Inflammatory macrophage (primary cell): Measurements from ENCODE around the gene ATXN7L1.
A peak's percentile ranks its signal among the peaks of the same experiment; 100 is the strongest.

ENCODE experiments used
- DNase-seq, 2 donors: peaks; one replicate each; pipeline ENCODE4 v3.0.0-alpha.2; 2020 to 2022

Gene ATXN7L1

DNA sequence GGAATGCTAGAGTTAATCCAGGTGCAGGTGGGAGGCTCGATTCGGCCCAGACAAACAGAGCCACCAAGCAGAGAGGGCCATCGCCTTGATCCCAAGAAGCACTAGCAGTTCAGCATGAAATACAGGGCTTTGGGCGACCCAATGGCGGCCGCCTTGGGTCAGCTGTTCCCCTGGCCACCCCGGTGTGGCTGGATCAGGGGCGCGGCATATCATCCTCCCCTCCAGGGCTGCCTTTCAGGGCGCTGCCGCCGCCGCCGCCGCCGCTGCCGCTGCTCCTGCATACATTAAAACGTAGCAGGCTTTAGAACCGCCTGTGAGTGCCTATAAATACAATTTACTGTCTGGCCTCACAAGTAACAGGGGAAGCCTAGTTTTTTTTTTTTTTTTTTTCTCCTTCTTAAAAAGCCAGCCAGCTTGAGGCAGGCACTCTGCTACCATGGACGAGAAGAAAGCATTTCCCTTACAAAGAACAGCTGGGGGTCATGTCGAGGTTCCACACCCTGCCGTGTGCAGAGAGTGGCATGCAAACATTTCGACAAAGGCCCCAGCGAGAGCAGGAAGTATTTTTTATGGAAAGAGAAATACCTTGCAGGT, 237.4 kb downstream of the ATXN7L1 start:
- no peak for DNase-seq

DNA sequence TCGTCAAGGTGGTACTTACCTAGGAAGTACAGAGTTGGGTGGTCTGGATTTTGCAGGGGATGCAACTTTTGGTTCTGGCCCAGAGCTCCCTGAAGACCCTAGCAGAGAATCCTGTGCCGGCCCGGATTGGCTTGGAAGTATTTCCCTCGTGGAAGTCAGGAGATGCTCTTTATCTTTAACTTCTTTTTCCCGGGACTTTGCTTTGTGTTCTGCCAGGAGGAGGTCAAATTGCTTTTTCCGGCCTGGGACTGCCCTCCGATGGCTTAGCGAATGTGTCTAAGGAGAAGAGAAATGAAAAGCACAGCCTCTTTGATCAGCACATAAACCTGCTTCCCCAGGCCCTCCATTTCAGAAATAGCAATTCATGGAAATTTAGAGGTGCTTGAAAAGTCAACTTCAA, 238.1 kb downstream of the ATXN7L1 start:
- DNase-seq = no peak

DNA sequence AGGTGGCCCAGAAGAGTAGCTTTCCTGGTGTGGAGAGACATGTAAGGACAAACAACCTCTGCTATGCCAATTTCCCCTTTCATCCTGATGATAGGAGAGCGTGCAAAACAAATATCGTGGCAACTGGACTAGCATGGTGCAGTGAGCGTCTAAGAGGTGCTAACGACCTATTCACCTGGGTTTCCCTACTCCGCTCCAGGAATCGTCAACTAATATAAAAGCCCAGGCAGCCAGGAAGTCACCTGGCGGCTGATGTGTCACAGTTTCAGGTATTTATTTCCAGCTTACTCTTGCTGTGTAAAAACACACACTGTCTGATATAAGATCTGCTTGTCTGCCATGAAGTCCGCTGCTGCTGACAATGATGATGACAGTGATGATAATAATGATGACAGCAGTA, 238.6 kb downstream of the ATXN7L1 start:
- DNase-seq = no peak

DNA sequence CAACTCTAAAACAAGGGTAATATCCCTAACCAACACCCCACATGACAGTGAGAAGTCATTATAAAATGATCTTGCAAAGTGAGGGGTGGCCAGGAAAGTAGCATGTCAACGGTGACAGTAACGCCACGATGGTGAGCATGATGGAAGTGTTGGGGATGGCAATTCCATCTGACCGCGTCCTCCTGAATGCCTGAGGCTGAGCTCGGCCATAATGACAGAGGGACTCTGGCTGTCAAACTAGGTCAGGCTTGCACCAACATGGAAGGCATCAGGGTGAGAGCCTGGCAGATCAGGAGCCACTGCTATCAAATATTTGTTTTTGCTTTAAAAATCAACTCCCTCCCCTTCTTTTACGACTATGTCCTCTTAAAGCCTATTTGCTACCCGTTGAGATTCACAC, 239.4 kb downstream of the ATXN7L1 start:
- DNase-seq = no peak

DNA sequence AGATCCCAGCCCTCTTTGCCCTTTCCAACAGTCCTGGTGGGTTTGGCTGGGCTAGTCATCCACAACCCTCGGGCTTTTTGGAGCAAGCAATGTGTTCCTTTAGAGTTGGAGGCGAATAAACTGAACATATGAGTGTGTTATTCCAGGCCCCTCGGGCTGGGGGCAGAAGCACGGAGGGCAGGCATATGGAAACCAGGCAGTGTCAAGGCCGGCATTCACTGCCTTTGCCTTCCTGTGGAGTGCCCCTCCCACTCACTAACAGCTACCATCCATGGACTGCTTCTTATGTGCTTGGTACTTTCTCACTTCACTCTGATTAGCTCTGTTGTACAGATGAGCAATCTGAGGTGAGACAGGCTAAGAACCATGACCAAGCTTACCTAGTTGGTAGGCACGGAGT, 241.2 kb downstream of the ATXN7L1 start:
- no peak for DNase-seq

DNA sequence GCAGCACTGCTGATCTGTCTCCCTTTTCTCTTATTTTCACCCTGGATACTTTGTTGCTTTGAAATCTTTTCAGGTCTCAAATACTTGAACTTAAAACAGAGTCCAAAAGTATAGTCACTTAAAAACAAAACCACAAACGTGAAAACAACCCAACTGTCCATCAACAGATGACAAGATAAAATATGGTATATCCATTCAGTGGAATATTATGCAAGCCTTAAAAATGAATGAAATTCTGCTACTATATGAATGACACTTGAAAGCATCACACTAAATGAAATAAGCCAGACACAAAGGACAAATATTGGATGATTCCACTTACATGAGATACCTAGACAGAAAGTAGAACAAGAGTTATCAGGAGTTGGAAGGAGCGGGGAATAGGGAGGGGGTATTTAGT, 250.4 kb downstream of the ATXN7L1 start:
- no peak for DNase-seq

DNA sequence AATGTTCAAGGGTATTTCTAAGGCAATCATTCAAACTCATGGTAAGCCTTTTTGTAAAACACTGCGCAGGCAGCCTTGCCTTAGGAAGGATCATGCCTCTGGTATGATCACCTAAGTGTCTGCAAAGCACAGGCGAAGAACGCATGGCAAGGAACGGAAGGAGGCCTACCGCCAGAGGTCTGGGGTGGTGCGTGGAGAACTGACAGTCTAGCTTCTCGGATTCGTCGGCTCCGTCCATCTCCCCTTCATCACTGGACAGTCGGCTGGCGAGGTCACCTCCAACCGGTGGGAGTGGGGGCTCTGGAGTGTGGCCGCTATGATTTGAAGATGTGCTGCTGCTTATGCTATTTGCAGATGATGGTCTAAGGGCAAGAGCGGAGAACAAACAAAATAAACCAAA, 252.5 kb downstream of the ATXN7L1 start:
- no peak for DNase-seq

DNA sequence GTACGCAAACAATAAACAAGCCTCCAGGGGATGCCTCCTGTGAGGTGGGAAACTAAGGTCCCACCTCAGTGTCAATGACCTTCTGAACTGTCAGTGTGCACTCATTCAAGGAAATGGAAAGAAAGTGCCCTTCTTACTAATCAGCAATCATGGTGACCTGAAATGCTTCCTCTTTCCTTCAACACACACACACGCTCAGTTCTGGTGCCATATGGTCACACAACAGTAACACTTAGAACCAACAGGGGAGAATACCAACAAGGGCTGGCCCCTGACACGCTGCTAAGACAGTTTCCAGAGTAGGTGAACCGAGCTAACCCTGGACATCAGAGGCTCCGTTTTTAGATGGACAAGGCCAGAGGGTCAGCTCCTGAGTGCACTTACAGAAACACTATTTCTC, 253.0 kb downstream of the ATXN7L1 start:
- DNase-seq = no peak

DNA sequence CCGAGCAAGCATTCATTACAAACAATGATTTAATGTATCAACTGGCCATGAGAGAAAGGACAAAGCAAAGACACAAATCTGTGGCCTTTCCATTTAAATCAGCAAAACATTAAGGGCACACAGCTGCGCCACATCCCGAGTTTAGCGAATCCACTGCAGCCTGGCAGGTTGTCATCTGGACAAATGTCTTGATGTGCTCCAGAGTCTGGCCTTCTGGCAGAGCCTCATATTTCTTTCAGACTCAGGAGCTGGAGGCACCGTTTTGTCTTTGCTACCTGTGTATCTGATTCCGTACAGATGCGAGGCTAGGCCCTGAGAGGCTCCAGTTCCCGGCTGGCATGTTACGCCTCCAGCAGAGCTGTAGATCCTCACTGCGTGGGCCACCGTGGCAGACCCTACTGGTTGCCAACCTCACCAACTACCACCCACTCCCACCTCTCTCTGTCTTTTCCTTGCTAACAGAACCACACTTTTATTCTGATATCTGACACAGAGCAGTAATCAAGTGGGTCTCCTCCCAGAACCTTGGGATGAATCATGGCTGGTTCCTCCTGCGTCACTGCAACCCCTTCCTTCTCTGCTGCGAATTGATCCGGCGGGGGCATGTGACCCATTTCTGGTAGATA, 254.2 kb downstream of the ATXN7L1 start:
- no peak for DNase-seq

DNA sequence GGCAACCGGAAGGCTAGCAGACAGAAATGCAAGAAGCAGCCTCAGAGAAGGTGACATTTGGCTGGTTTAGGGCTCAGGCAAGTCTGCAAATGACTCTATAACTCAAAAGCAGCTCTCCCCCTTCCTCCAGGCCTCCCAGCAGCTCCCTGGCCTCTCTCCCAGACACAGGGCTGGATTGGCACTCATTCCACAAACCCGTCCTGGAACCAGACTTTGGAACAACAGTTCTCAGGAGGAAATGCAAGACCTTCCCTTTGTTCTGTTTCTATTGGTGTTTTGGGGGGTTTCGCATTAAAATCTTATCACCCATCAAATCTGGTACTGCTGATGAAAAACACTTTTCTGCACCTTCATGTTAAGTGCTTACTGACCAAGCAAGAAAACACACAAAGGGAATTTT, 254.8 kb downstream of the ATXN7L1 start:
- DNase-seq = no peak

DNA sequence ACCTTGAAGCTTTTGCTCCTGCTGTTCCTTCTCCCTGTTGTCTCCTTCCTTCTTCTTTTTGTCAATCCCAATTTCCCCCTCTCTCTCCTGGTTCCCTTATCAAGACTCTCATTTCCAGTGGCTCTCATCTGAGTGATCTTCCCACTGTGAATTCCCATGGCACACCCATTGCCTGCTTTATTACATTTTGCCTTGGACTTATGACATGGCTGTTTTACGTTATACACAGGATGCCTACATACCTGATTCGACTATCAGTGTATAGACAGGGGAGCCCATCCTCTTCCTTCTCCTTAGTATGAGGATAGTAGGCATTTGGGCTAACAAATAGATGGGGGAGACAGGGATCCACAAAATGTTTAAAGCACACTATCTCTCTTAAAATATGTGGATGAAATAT, 255.2 kb downstream of the ATXN7L1 start:
- no peak for DNase-seq

DNA sequence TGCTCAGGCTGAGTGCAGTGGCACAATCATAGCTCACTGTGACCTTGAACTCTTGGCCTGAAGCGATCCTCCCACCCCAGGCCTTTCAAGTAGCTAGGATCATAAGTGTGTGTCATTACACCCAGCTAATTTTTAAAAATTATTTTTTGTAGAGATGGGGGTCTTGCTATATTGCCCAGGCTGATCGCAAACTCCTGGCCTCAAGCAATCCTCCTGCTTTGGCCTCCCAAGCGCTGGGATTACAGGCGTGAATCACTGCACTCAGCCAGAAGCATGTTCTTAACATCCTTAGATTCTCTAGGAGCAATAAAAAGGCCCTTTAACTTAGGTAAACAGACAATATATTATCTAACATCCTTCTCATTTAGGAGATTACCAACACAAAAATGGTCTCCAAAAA, 256.8 kb downstream of the ATXN7L1 start:
- no peak for DNase-seq

DNA sequence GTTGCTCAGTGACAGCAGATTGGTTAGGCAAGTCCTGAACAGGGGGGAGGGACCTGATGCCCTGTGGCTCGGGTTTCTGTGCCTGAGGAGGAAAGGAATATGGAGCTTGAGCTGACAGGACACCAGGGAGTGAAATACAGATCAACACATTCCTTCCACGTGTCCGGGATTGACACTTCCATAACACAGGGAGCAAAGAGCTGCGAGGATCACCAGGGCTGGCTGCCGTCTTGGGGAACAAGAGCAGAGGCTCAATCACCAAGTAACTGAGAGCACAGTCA, 258.4 kb downstream of the ATXN7L1 start:
- DNase-seq = no peak

DNA sequence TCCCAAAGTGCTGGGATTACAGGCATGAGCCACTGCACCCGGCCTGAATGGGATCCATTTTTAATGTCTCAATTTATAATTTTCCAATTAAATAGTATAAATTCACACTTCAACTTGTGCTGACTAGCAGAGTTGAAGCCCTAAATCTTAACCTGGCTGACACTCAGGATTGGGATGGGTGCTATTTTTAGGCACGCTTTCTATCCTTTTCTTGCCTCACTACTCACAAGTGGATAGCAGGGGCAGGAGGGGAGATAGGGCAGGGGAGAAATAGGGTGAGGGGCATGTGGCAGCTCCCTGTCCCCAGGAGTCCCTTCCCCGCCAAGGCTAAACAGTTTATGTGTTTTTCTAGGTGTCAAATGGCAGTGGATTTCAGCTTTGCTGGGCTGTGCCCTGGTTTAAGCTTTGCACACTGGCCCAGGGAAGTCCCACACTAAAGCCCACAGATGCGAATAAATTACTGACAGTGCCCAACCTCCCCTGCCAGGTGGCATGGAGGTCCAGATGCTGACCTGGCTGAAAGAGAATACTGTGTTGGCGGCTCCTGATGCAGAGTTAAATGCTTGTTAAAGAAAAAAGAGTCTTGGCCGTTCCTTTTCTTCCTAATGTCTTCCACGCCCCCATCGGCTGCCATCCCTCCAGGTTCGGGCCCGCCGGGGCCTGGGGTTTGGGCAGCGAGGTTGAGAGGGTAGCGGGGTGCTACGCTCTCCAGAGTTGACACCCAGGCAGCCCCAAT, 259.0 kb downstream of the ATXN7L1 start:
- no peak for DNase-seq

DNA sequence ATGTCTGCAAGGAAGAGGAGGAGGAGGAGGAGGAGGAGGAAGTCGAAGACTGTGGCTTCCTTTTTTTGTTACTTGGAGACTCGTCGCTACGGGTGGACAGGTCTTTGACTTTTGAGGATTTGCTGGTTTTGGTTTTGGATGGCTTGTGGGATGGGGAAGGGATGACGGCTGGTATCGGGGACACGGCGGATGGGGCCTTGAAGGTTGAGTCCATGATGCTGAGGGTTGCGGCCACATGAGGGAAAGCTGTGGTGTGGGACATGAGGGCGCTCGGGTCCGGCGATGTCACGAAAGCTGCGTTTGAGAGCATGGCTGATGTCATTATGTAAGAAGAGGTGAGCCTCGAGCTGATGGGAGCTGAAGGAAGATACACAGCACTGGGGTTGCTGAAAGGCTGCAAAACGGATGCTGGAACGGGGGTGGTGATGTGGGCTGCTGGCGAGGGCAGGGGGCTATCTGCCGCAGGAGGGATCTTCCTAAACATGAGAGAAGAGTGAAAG, 262.0 kb downstream of the ATXN7L1 start:
- DNase-seq = peak in 1 of 2 donors; percentile 3

DNA sequence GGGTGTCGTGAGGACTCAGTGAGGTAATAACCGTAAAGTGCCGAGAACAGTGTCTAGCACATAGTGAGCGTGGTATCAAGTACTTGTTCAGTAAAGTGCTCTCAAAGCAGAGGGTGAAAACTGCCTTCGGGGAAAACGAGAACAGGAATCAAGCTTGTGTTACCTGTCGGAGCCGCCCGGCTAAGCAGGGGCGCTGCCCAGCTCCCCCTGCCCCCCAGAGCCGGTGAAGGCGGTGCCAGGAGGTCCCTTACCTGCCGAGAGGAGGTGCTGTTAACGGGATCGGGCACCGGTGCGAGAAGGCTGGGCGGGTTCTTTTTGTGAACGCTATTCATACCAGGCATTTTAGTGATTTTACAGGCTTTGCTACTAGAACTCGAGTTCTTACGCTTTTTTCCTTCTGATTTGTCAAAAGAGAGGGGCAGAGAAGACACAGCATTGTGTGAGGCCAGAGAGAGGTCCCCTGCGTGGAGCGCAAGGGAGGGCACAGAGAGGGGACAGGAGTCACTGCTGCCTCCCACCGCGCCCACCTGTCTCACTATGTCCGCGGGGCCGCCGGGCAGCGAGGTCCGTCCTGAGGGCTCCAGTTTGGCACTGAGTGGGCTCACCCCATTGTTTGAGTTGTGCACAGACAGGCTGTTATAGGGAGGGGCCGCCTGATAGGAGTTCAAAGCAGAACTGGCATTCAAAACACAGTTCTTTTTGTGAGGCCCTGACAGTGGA, 262.6 kb downstream of the ATXN7L1 start:
- DNase-seq = no peak

DNA sequence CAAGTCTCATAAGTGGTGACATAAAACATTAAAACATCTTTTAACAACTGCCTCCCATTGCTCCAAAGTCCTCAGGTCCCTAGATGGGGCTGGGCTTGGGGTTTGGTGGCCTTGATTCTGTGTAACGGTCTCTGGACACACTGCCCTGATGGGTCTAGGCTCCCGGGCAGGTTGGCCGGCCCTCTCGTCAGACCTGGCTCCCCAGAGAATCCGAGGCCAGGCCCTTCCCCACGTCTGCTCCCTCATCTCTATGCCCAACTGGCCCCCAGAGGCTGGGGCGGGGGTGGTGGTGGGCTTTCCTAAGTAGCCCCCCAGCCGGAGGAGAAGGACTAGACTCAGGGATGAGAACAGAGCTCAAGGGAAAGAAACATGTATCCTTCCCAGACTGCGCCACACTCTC, 263.6 kb downstream of the ATXN7L1 start:
- DNase-seq = no peak

DNA sequence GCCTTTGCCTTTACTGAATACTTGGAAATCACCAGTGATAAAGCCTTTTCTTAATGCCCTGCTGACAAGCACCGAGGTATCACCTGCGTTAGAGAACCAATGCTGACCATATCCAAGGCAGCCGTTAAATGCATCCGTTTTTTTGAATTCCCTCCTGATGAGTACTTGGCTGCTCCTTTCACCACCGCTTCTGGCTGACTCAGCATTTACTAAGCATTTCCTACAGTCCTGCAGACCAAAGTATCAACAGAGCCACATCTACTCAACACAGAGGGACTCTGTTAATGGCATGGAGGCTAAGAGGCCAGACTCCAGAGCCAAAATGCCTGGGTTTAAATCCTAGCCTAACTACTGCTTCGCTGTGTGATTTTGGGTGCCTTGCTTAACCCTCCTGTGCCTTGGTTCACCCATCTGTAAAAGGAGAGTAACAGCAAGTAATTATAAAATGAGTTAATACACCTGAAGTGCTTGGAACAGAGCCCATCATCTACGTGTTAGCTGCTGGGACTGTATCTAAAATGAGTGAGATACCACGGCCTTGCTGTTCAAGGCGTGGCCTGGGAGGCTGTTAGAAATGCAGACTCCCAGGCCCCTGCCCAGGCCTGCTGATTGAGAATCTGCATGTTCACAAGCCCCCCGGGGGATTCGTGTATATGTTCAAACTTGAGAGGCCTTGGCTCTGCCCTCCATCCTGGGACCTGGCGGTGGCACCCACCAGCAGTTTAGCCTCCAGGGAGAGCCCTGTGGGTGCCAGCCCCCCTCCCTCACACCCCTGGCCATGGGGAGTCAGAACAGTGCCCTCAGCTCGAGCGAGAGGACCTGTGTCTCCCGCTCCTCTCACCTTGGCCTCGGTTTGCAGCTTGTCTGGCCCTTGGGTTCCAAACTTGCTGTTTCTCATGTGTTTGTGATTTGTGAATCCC, 264.3 kb downstream of the ATXN7L1 start:
- DNase-seq = no peak

DNA sequence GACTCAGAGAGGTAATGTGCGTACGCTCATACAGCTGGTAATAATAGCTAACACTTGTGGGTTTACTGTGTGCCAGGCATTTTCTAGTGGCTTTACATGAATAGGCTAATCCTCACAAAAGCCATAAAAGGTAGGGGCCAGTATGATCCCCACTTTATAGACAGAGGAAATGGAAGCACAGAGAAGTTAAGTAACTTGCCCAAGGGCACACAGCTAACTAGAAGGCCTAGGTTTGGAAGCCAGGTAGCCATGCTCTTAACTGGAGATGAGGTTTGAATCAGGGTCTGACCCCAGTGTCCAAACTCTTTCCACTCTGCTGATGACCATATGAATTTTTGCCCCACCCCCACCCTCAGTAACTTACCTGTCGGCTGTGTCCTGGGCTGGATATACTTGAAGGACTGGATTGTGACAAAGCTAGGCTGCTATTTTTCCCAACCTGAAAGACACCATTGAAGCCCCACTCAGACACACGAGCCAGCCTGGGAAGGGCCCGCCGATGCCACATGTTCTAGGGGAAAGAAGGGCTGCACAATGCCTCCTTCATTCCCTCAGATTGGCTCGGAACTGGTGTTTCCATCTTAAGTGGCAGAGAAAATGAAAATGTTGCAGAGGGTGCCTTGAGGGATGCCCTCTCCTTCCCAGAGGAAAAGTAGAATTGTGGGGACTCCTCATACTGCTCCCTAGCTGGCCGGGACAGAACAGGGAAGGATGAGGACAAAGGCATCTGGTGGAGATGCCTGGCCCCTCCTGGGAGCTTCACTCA, 266.1 kb downstream of the ATXN7L1 start:
- DNase-seq = no peak

DNA sequence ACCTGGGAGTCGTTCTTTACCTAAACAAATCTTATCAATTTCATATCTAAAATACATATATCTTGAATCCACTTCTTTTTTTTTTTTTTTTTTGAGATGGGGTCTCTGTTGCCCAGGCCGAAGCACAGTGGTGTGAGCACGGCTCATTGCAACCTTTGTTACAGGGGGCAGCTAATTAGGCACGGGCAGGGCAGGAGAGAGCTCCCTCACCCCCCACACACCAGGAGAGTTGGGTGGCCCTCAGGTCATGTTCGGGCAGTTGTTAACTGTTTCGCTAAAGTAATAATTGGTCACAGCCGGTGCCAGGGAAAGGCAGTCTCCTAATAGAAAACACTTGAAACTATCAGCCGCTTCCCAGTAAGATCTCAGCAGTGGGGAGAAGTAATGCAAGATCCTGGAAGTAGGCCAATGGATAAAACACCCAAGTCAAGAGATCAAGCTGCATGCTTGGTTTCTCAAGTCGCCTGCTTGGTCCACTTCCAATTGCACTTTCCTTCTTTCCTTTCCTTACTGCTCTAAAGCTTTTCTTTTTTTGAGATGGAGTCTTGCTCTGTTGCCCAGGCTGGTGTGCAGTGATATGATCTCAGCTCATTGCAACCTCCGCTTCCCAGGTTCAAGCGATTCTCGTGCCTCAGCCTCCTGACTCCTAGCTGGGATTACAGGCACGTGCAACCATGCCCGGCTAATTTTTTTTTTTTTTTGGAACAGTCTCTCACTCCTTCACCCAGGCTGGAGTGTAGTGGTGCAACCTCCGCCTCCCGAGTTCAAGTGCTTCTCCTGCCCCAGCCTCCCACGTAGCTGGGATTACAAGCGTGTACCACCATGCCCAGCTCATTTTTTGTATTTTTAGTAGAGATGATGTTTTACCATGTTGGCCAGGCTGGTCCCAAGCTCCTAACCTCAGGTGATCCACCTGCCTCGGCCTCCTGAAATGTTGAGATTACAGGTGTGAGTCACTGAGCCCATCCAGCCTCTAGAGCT, 273.8 kb downstream of the ATXN7L1 start:
- no peak for DNase-seq
